SKM-1 treated with dmso at 0.1 percent for 144 hours (cell line): ENCODE results near the gene HIPK4.
"Not testable (repeated sequence)": the region's sequence is repeated elsewhere in the genome, so short reads cannot be mapped to it uniquely, and the experiment has no call there.

Experiments used
- DNase-seq: peaks from one replicate; lab custom pipeline; 2025; ENCODE audit not compliant: unreplicated experiment; lab: John Stamatoyannopoulos, UW

HIPK4 gene

GRCh38 chr19:40394816-40395210, 4.8 kb upstream of the HIPK4 start:
- DNase-seq = no peak

DNA sequence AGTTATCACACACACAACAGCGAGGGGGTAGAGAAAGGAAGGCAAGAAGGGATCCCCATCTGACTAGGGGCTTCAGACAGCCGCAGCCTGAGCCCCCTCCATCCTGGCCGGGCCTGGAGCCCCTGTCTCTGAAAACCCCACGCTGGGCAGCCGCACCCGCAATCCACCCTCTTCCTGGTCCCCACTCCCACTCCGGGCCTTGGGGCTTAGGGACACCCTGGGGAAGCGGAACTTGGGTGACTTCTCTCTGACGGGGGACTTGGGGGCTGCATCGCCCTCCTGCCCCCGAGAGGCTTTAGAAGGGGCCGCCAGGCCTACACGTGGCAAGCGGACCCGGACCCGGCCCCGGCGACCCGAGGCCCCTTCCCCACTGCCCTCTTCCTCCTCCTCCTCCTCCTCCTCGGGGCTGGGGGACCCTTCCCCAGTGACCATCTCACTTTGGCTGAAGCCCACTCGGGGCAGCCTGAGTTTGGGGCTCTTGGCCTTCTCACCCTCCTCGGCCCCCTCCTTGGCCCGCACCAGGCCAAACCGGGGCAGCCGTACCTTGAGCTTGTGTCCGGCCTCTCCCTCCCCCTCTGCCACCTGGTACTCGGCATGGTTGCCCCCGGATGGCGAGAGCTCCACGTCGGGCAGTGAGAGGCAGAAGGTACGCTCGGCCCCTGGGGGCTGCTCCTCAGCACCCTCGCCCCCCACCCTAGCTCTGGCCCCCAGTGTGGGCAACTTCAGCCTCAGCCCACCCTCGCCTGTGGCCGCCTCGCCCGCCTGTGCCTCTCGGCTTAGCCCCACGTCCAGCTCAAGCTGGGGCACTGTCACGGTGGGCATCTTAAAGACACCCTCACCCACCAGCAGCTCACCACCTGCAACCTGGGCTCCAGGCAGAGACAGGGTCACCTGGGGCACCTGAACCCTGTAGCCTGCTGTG, 4.2 kb upstream of the HIPK4 start:
- DNase-seq = no peak

- DNase-seq = no peak
These were observed 3.0 kb upstream of the HIPK4 start for GRCh38 chr19:40392894-40393517.

DNA sequence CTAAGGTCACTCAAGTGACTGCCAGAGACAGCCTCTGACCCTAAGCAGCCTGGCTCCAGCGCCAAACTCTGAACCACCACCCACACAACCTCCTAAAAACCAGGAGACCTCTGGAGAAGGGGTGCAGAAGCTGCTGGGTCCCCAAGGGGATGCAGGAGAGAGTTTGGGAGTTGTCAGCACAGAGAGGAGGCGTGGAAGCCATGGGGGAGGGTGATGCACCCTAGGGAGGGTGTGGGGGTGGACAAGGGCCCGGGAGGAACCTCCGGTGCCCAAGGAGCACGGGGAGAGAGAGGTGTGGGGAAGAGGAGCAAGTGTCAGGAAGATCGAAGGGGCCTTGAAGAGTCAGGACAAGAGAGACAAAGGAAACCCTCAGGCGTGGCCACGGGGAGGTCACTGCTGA, 2.1 kb upstream of the HIPK4 start:
- DNase-seq = no peak

DNA sequence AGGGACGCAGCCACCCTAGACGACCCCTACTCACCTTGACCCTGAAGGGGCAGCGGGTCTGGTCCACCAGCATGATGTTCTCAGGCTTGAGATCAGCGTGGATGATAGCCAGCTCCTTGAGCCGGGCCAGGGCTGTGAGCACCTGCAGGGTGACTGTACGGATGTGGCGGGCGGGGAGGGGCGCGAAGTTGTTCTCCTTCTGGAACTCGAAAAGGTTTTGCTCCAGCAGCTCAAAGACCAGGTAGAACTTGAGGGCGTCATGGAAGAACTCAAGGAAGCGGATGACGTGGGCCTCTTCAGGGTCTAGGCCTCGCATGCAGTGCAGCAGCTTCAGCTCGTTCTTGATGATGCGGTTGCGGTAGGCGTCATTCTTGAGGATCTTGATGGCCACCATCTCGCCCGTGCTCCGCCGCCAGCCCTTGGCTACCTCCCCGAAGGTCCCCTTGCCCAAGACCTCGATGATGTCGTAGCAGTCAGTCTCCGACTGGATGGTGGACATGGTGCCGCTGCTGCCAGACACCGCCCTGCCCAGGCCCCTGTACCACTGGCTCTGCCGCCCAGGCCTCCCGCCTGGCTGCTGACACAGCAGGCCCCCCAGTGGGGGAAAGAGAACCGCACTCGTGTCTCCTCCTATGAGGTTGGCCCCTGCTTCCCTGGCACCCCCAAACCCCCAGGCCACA, 437 bp downstream of the HIPK4 start:
- no peak for DNase-seq

GRCh38 chr19:40388481-40388880, 1.5 kb downstream of the HIPK4 start:
- DNase-seq = no peak

GRCh38 chr19:40387155-40387554, 2.8 kb downstream of the HIPK4 start:
- no peak for DNase-seq

GRCh38 chr19:40383668-40384248, 6.2 kb downstream of the HIPK4 start:
- DNase-seq = no peak

GRCh38 chr19:40381321-40381720, 8.7 kb downstream of the HIPK4 start:
- DNase-seq = no peak

GRCh38 chr19:40380199-40381037, 9.6 kb downstream of the HIPK4 start:
- DNase-seq = no peak

DNA sequence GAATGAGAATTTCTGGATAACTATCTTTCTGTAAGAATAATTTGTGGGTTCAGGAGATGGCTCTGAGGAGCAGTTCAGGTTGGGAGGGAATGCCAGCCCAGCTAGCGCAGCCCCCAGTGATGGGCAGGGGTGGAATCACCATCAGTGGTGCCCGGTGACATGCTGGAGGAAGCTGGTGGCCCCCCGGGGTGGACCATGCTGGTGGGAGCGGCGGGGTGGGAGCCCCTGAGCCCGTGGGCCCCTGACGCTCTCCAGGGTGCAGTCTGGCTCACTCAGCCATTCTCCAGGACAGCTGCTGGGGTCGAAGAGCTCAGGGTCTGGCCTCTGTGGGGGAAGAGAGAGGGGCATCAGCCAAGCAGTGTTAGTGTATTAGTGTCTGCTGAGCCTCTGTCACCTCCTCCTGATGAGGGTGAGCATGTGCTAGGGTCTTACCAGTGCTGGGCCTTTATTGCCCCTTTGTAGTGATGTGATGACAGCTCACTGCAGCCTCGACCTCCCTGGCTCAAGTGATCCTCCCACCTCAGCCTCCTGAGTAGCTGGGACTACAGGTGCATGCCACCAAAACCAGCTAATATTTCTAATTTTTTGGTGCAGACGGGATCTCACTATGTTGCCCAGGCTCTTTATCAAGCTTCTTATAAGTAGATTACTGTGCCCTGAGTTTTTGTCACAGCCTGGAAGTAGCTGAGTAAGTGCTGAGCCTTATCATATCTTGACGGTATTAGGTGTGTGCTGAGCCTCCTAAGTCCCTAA, 10.4 kb downstream of the HIPK4 start:
- DNase-seq = no peak

- no peak for DNase-seq
These were observed 11.5 kb downstream of the HIPK4 start for GRCh38 chr19:40378509-40378908.

DNA sequence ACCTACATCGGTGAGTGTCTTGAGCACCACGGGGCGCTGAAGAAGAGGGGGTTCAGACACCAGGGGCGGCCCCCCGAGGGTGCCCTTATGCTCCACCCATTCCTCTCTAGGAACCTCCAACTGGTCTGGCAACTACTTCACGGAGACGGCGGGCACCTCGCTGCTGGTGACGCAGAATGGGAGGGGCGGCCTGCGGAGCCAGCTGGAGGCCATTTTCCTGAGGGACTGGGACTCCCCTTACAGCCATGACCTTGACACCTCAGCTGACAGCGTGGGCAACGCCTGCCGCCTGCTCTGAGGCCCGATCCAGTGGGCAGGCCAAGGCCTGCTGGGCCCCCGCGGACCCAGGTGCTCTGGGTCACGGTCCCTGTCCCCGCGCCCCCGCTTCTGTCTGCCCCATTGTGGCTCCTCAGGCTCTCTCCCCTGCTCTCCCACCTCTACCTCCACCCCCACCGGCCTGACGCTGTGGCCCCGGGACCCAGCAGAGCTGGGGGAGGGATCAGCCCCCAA, 12.1 kb downstream of the HIPK4 start:
- DNase-seq = no peak

DNA sequence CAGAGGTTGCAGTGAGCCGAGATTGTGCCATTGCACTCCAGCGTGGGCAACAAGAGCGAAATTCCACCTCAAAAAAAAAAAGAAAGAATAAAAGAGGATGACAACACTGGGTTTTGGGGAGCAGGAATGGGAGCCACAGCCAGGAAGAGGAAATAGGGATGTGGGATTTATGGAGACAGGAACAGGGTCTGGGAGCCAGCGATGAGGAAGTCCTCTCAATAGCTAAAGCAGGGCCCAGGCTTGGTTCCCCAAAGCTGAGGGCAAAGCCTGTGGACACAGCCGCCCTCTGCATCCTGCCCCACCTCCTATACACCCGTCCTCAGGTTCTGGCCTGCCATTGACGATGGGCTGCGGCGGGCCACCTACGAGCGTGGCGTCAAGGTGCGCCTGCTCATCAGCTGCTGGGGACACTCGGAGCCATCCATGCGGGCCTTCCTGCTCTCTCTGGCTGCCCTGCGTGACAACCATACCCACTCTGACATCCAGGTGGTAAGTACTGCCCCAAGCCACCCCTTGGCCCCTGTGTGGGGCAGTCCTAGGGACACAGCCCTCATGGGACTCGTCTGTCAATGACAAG, 13.6 kb downstream of the HIPK4 start:
- DNase-seq = no peak

DNA sequence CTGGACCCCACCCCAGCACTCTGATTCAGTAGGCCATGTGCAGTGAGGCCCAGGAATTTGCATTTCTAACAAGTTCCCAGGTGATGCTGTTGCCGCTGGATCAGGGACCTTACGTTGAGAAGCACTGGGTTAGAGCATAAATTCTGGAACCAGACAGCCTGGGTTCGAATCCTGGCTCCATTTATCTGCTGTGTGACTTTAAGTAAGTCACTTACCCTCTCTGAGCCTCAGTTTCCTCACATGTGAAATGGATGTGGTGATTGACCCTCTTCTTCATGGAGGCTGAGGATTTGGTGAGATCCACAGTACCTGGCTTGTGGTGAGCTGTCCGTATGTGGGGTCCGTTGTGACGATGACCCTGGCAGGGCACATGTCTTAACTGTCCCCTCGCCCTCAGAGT, 15.9 kb downstream of the HIPK4 start:
- DNase-seq = no peak

DNA sequence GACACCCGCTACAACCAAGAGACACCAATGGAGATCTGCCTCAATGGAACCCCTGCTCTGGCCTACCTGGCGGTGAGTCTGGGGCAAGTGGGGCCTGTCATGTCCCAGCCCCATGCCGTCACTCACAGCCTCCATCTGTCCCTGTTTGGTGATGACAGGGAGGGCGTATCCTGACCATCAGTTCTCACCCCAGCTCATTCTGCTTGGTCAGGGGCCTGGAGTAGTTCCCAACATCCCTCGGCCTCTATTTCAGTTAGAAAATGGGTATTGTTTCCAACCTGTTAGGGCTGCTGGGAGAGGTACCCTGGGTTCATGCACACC, 18.2 kb downstream of the HIPK4 start:
- DNase-seq = no peak

DNA sequence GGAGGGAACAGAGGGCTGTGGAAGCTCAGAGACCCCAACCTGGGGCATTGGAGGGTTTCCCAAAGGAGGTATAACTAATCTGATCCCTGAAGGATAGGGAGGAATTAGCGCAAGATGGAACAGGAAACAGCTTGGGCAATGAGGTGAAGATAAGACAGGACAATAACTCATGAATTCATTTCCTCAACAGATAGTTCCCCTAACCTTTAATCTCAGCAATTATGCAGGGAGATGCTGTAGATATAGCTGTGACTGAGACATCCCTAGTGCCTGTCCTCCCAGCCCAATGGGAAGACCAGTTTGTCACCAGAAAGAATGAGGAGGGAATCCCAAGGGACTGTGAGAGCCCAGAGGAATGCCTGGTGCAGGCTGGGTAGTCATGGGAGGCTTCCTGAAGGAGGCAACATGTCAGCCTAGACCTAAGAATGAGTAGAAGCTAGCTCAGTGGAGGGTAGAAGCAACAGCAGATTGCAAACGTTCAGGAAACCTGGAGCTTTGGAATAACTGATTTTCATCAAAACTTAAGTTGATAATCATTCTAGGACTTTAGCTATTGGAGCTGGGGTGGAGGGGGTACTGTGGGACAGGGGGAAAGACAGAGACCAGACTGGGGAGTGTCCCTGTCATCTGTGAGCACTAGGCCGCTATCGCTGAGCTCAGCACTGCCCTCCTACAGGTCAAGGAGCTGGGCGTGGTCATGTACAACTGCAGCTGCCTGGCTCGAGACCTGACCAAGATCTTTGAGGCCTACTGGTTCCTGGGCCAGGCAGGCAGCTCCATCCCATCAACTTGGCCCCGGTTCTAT, 18.8 kb downstream of the HIPK4 start:
- no peak for DNase-seq

DNA sequence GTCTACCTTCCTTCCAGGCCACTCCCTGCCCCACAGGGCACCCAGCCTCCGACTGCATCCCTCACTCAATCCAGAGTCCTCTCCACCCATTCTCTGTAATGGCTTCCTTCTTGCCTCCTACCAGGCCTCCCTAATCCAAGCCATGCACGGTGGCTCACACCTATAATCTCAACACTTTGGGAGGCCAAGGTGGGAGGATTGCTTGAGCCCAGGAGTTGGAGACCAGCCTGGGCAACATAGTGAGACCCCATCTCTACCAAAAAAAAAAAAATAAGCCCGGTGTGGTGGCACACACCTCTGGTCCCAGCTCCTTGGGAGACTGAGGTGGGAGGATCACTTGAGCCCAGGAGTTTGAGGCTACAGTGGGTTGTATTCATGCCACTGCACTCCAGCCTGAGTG, 19.7 kb downstream of the HIPK4 start:
- not testable (repeated sequence) for DNase-seq

DNA sequence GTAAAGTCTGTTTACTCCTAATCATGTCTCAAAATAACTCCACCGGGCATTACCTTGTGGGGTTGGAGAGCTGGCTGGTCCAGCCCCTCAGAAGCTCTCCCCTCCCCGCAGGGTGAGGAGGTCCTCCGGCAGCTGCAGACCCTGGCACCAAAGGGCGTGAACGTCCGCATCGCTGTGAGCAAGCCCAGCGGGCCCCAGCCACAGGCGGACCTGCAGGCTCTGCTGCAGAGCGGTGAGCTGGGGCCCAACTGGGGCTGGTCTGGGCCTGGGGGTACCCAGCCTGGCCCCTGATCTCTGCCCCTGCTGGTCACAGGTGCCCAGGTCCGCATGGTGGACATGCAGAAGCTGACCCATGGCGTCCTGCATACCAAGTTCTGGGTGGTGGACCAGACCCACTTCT, 20.2 kb downstream of the HIPK4 start:
- DNase-seq = no peak
